Breast epithelium (tissue), 3 donors: ENCODE results near the gene FAM227A.

ENCODE experiments used
- POLR2AphosphoS5 ChIP-seq, 3 donors: sonication (generic); formaldehyde crosslinking; IDR thresholded peaks; one replicate each; pipeline ENCODE4 v1.6.1; 2017; ENCODE audit warnings: antibody characterized with exemption in 3 of 3
- TF ChIP-seq, protein P1 (sequence below), 3 donors: fragments of 450-650 bp; IDR thresholded peaks; one replicate each; pipeline ENCODE4 v1.5.1; 2016 to 2017; ENCODE audit warnings: antibody characterized with exemption in 3 of 3, mild to moderate bottlenecking in 3 of 3, moderate library complexity in 3 of 3

DNA sequence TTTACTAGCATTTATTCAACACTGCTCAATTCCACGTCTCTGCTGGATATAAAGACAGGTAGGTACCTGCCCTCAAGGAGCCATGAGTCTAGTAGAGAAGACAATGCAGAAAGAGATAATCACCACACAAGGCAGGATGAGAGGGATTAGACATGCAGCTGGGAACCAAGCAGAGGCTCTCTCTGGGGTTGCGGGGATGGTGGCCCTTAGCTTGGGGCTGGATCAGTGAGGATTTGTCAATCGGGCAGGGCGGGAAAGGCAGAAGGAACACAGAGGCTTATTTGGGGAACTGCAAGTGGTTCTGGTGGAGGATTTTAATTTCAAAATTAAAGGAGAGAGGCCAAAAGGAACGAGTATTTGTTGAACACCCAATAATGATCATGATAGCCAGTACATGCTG lies 77.7 kb downstream of the FAM227A start:
- TF ChIP-seq, protein P1, sequence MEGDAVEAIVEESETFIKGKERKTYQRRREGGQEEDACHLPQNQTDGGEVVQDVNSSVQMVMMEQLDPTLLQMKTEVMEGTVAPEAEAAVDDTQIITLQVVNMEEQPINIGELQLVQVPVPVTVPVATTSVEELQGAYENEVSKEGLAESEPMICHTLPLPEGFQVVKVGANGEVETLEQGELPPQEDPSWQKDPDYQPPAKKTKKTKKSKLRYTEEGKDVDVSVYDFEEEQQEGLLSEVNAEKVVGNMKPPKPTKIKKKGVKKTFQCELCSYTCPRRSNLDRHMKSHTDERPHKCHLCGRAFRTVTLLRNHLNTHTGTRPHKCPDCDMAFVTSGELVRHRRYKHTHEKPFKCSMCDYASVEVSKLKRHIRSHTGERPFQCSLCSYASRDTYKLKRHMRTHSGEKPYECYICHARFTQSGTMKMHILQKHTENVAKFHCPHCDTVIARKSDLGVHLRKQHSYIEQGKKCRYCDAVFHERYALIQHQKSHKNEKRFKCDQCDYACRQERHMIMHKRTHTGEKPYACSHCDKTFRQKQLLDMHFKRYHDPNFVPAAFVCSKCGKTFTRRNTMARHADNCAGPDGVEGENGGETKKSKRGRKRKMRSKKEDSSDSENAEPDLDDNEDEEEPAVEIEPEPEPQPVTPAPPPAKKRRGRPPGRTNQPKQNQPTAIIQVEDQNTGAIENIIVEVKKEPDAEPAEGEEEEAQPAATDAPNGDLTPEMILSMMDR (IDR thresholded peaks at IDR 0.05), result no peak
- no peak for TF ChIP-seq POLR2AphosphoS5 (IDR thresholded peaks at IDR 0.05)
